NCI-H748 (cell line): ENCODE results near the gene RD3L.
A peak's percentile ranks its signal among the peaks of the same experiment; 100 is the strongest.
"Not testable (repeated sequence)": the region's sequence is repeated elsewhere in the genome, so short reads cannot be mapped to it uniquely, and the experiment has no call there.

Experiments
- DNase-seq: peaks from one replicate; lab custom pipeline; 2025; ENCODE audit not compliant: unreplicated experiment; lab: John Stamatoyannopoulos, UW

The RD3L gene

DNA sequence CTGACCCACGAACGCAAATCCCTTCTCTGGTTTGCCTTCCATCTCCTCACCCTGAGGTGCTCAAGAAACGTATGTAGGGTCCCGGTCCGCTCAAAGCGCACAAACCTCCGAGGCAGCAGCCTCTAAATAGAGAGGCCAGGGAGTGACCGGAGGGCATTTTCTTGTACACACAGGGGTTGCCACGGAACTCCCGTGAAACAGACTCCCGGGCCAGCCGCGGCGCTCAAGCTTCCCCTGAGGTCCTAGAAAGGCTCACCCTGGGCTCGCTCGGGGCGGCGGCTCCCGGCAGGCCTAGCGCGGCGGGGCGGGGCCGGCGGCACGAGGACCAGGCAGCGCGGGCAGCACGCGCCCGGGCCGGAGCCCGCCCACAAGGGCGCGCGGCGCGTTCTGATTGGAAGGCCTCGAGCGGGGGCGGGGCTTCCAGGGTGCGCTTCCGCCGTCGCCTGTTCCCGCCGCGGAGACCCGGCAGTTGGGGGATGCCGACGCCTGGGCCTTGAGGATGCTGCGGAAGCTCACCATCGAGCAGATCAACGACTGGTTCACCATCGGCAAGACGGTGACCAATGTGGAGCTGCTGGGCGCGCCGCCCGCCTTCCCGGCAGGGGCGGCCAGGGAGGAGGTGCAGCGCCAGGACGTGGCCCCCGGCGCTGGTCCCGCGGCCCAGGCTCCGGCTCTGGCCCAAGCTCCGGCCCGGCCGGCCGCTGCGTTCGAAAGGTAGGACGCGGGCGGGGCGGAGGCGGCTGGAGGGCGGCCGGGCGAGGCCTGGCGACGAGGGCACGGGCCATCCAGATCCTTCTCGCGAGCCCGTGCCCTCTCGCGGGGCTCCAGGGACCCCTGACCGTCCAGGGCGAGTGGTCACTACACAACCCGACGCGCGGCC is 14.1 kb downstream of the RD3L start, which contains the start of gene TDRD9:
TSS of gene TDRD9 (plus strand) at position 446 of the 880 bp plus-strand sequence. CDS start at position 500, 54 bp downstream.
- no peak for DNase-seq

DNA sequence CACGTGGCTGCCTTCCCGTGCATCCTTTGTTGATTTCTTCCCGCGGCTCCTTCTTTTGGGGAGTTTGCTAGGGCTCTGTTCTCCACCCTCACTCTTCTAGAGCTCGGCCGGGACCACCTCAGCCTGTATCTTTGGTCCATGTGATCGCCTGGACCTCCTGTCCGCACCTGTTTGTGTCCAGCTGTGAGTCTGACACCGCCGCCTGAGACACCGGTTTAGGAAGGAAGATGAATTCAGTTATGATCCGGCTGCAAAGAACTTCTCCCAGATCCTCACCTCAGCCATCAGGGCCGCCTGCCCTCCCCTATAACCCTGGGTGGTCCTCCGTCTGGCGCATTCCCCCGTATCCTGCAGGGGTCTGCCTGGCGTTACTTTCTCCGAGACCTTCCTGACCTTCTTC is 14.8 kb downstream of the RD3L start:
- no peak for DNase-seq

- DNase-seq, result no peak
Observed at GRCh38 chr14:103925316-103925715, 17.0 kb downstream of the RD3L start.

GRCh38 chr14:103923863-103924262 is 18.5 kb downstream of the RD3L start:
- DNase-seq, result peak; percentile 85

GRCh38 chr14:103921855-103922200 is 20.5 kb downstream of the RD3L start:
- DNase-seq, result not testable (repeated sequence)

DNA sequence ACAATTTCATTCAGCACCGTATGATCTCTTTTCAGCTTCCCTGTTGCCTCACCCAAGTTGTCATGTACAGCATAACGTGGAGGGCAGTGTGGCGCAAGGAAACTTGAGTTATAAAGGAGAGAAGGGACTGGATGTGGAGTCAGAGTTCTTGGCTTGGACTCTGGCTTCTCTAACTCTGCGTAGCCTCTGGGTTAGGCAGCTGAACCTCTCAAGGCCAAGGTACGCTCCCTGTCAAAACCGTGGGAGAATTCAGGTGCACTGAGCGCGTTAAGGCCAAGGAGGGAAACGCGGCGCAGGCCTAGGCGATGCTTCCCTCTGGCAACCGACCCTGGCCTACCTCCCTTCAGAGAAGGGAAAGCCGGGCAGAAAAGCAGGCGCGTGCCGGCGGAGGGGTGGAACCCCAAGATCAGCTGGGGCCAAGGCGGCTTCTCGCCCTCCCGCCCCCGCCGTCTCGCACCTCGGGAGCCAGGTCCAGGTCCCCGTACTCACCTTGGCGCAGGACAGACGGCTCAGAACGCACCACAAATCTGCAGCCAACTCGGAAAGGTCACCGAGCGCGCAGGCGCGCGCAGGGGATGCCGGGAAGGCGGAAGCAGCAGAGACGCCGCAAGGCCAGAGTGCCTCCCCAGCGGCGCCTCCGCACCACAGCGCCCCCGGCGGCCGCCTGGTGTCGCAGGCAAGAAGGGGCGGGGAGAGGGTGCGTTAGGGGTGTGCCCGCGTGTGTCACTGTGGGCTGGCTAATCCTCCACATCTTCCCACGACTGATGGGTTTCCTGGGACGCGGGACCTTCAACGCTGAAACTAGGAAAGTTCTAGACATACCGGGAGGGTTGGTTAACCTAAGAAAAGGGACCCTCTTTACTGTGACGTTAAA is 21.1 kb downstream of the RD3L start:
- DNase-seq, result peak; percentile 95

DNA sequence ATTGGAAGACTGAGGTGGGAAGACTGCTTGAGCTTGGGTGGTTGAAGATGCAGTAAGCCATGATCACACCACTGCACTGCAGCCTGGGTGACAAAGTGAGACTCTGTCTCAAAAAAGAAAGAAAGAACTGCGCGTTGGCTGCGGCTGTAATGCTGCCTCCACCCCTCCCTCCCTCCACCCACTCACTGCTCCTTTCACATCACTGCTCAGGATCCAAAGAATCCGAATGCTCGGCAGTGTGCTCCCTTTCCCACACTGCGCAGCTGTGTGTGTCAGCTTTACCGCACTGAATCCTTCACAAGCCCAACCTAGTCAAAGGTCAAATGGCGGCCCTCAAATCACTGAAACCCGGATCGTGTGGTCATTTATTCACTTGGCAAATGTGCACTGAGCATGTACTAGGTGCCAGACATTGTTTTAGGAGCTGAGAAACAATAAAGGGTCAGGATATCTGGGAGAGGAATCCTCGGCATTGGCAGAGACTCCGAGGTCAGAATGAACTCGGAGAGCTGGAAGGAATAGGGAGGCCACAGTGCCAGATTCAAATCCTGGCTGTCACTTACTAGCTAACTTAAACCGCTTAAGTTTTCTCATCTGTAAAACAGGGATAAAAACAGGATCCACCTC is 25.6 kb downstream of the RD3L start:
- DNase-seq, result no peak

GRCh38 chr14:103915616-103916015 is 26.7 kb downstream of the RD3L start:
- no peak for DNase-seq

- no peak for DNase-seq
Observed at GRCh38 chr14:103910984-103911383, 31.3 kb downstream of the RD3L start.

- DNase-seq, result peak; percentile 93
Observed at GRCh38 chr14:103910262-103910935, 31.9 kb downstream of the RD3L start.

DNA sequence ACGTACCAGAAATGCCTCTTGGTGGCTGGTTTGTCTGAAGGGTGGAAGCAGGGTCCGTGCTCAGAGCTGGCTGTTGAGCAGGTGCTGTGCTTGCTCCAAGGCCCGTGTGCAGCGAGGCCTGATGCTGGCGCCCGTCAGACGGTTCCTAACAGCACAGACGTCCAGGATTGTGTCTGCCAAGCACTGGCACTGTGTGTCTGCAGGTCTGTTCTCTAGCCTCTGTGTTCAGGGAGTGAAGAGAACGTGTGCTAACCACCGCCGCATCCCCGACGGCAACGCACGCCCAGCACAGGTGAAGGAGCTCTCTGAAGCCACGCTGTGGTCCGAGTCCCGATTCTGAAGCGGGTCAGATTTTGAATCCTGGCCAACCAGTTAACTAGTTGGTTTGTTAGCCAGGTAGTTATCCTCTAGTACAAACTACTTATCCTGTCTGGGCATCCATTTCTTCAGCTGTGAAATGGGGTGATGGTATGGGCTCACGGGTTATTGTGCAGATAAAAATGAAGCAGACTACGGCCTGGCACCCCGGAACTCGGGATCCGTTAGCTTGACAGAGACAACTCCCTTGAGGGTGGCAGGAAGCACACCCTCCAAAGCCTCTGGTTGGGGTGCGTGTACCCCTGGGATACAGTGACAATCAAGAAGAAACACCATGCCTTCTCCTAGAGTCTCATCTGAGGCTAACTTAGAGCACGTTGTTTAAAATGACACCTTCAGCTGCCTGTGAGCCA is 32.6 kb downstream of the RD3L start:
- DNase-seq, result no peak

GRCh38 chr14:103908580-103908979 is 33.7 kb downstream of the RD3L start:
- no peak for DNase-seq

- peak; percentile 48 for DNase-seq
Observed at GRCh38 chr14:103905842-103906456, 36.4 kb downstream of the RD3L start.

GRCh38 chr14:103904493-103905107 is 37.7 kb downstream of the RD3L start:
- no peak for DNase-seq

DNA sequence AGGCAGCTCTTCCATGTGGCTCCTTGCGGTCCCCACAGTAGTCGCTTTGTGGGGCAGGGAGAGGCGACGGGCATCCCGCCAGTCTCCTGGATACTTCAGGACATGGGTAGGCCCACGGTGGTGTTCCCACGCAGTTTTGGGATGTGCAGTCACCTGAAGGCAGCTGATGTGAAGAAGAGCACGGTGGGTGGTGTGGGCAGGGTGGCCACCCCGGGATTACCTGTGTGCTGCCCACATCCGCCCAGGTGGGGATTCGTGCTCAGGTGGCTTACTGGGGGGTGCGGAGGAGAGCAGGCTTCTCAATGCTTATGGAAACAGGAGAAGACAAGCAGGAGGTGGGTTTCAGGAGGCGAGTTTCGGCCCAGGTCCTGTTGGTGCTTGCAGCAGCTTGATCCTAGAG is 42.5 kb downstream of the RD3L start:
- no peak for DNase-seq

- DNase-seq, result no peak
Observed at GRCh38 chr14:103899316-103899715, 43.0 kb downstream of the RD3L start.

DNA sequence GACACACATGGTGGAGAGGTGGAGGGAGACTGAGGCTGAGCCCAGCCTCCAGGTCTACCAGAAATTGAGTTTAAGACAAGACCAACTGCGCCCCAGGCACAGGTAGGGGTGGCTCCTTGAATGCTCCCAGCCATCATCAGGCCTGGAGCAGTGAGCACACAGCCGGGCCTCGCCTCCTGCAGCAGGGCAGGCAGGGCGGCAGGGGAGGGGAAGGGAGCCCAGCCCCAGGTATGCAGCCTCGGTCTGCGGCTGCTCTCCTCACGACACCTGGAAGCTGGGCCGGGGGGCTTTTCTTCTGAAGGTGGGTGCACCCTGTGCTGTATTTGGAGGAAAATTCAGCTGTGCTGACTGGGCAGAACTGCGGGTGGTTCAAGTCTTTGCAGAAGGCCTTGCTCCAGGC is 43.6 kb downstream of the RD3L start:
- no peak for DNase-seq

DNA sequence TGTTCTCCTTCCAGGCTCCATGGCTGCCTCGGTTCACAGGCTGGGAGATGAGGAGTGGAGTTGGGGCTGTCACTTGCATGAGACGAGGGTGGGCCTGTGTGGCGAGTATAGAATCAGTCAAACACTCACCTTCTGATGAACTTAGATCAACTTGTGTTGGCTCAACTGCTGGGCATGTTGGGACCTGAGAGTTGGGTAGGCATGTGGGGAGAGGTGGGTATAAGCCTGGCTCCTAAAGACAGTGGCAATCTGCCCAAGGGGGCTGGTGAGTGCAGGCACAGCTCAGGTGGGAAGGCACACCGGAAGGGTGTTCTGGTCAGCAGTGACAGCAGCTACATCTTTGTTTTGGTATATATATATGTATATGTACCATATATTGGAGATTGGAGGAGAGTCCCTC is 44.1 kb downstream of the RD3L start:
- no peak for DNase-seq
